ENCODE measurements around the gene SPANXB1. TPM values are rescaled to one million over a fixed set of nuclear protein-coding genes. Genes with fewer than 3 reads are reported as not detected.
"Not testable (repeated sequence)": the region's sequence is repeated elsewhere in the genome, so short reads cannot be mapped to it uniquely, and the experiment has no call there.

SPANXB1 gene
- total RNA-seq, 3 donors from 2014 or later (not counting 1 experiment from before 2014, with no cell fraction given), result not detected

GRCh38 chrX:140980271-140980670 lies 22.1 kb upstream of the SPANXB1 start:
- Mint-ChIP-seq H3K9me3 (no peaks in the 10 kb centered on the region), H3K27ac (no peak overlapping the region), H3K4me3 (no peak overlapping the region), H3K36me3 (no peaks in the 10 kb centered on the region), H3K4me1 (no peaks in the 10 kb centered on the region), H3K27me3 (ENCODE audit: low read depth in 2 of 2) (no peaks in the 10 kb centered on the region)
- no peak overlapping the region for H3K4me3 ChIP-seq (ENCODE audit: low read length)
- no peaks in the 10 kb centered on the region for H3K4me1 ChIP-seq (ENCODE audit: control insufficient read depth, insufficient read depth, low read length)
- no peak for TF ChIP-seq CTCF (IDR thresholded peaks at IDR 0.05)
- DNase-seq (no peak), ATAC-seq (no peak)
- no peaks in the 10 kb centered on the region for H3K9me3 ChIP-seq (ENCODE audit: control insufficient read depth, insufficient read depth, low read length)
- 100% methylated on average over 3 of the region's 3 CpGs for WGBS (ENCODE audit: insufficient coverage)
- H3K27me3 ChIP-seq (ENCODE audit: control insufficient read depth, insufficient read depth, low read length), result no peaks in the 10 kb centered on the region
- H3K36me3 ChIP-seq (ENCODE audit: control insufficient read depth, insufficient read depth, low read length), result no peaks in the 10 kb centered on the region
- H3K27ac ChIP-seq (ENCODE audit: low read length), result no peak overlapping the region
- intact Hi-C loops (cut with micrococcal nuclease), result no loop called here

- intact Hi-C loops (cut with micrococcal nuclease), result no loop called here
- Mint-ChIP-seq H3K27ac (no peak overlapping the region), H3K27me3 (ENCODE audit: low read depth in 2 of 2) (no peaks in the 10 kb centered on the region), H3K4me1 (no peaks in the 10 kb centered on the region), H3K9me3 (peaks cover 0 to 2% of the 10 kb centered on the region in 2 donors), H3K4me3 (no peak overlapping the region), H3K36me3 (no peaks in the 10 kb centered on the region)
- Histone ChIP-seq H3K4me1 (ENCODE audit: control insufficient read depth, insufficient read depth, low read length) (no peaks in the 10 kb centered on the region), H3K36me3 (ENCODE audit: control insufficient read depth, insufficient read depth, low read length) (no peaks in the 10 kb centered on the region), H3K9me3 (ENCODE audit: control insufficient read depth, insufficient read depth, low read length) (no peaks in the 10 kb centered on the region), H3K27me3 (ENCODE audit: control insufficient read depth, insufficient read depth, low read length) (no peaks in the 10 kb centered on the region), H3K27ac (ENCODE audit: low read length) (no peak overlapping the region), H3K4me3 (ENCODE audit: low read length) (no peak overlapping the region)
- WGBS (ENCODE audit: insufficient coverage), result no CpG with 5 or more reads among the region's 1 CpG
- DNase-seq (no peak), ATAC-seq (no peak)
- TF ChIP-seq CTCF (IDR thresholded peaks at IDR 0.05), result no peak
Observed at GRCh38 chrX:140983730-140984129, 18.7 kb upstream of the SPANXB1 start.

GRCh38 chrX:141005243-141005642 lies 2.8 kb downstream of the SPANXB1 start:
- H3K27me3 ChIP-seq (ENCODE audit: control insufficient read depth, insufficient read depth, low read length); H3K4me1 ChIP-seq (ENCODE audit: control insufficient read depth, insufficient read depth, low read length); intact Hi-C loops (cut with micrococcal nuclease); H3K36me3 Mint-ChIP-seq; H3K36me3 ChIP-seq (ENCODE audit: control insufficient read depth, insufficient read depth, low read length); H3K27me3 Mint-ChIP-seq (ENCODE audit: low read depth in 2 of 2); H3K9me3 Mint-ChIP-seq; H3K27ac ChIP-seq (ENCODE audit: low read length); DNase-seq; H3K27ac Mint-ChIP-seq; H3K9me3 ChIP-seq (ENCODE audit: control insufficient read depth, insufficient read depth, low read length); H3K4me3 ChIP-seq (ENCODE audit: low read length); H3K4me1 Mint-ChIP-seq; H3K4me3 Mint-ChIP-seq; ATAC-seq: not testable (repeated sequence)
- WGBS (ENCODE audit: insufficient coverage), result 76% methylated on average over 3 of the region's 6 CpGs

DNA sequence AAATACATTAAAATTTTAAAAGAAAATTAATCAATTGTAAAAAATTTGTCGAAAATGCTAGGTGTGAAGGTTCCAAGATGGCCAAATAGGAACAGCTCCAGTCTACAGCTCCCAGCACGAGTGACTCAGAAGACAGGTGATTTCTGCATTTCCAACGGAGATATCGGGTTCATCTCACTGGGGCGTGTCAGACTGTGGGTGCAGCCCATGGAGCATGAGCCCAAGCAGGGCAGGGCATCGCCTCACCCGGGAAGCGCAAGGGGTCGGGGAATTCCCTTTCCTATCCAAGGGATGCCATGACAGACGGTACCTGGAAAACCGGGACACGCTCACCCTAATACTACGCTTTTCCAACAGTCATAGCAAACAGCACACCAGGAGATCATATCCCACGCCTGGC lies 41.9 kb downstream of the SPANXB1 start:
- H3K36me3 ChIP-seq (ENCODE audit: control insufficient read depth, insufficient read depth, low read length); H3K27ac ChIP-seq (ENCODE audit: low read length); H3K27me3 Mint-ChIP-seq (ENCODE audit: low read depth in 2 of 2); DNase-seq; H3K36me3 Mint-ChIP-seq; H3K4me3 Mint-ChIP-seq; ATAC-seq; intact Hi-C loops (cut with micrococcal nuclease); H3K4me1 ChIP-seq (ENCODE audit: control insufficient read depth, insufficient read depth, low read length); H3K9me3 Mint-ChIP-seq; H3K27me3 ChIP-seq (ENCODE audit: control insufficient read depth, insufficient read depth, low read length); H3K27ac Mint-ChIP-seq; H3K9me3 ChIP-seq (ENCODE audit: control insufficient read depth, insufficient read depth, low read length); H3K4me1 Mint-ChIP-seq; H3K4me3 ChIP-seq (ENCODE audit: low read length): not testable (repeated sequence)
- WGBS (ENCODE audit: insufficient coverage), result 81% methylated on average over 4 of the region's 14 CpGs

GRCh38 chrX:141049878-141050277 lies 47.5 kb downstream of the SPANXB1 start:
- H3K36me3 ChIP-seq (ENCODE audit: control insufficient read depth, insufficient read depth, low read length); H3K27me3 Mint-ChIP-seq (ENCODE audit: low read depth in 2 of 2); DNase-seq; H3K4me3 Mint-ChIP-seq; H3K27me3 ChIP-seq (ENCODE audit: control insufficient read depth, insufficient read depth, low read length); H3K9me3 ChIP-seq (ENCODE audit: control insufficient read depth, insufficient read depth, low read length); H3K27ac ChIP-seq (ENCODE audit: low read length); H3K4me1 Mint-ChIP-seq; ATAC-seq; H3K4me1 ChIP-seq (ENCODE audit: control insufficient read depth, insufficient read depth, low read length); H3K27ac Mint-ChIP-seq; H3K4me3 ChIP-seq (ENCODE audit: low read length); H3K9me3 Mint-ChIP-seq; H3K36me3 Mint-ChIP-seq; intact Hi-C loops (cut with micrococcal nuclease): not testable (repeated sequence)
- WGBS (ENCODE audit: insufficient coverage), result no CpG with 5 or more reads among the region's 3 CpGs

DNA sequence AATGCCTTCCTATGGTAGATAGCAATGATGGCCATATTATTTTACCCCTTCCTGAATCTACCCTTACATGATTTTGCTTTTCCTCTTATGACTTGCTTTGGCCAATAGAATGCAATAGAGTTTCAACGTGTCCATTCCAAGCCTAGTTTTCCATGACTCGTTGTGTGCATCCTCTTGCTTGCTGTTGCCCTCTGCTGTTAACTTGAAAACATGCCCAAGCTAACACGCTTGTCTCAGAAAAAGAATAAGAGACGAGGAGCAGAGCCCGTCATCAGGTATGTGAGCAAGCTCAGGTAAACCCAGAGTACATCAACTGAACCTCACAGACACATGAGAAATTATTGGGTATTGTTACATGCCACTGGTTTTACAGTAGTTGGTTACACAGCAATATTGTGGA lies 49.7 kb downstream of the SPANXB1 start:
- H3K36me3 Mint-ChIP-seq; intact Hi-C loops (cut with micrococcal nuclease); H3K27me3 Mint-ChIP-seq (ENCODE audit: low read depth in 2 of 2); H3K4me1 Mint-ChIP-seq; H3K27me3 ChIP-seq (ENCODE audit: control insufficient read depth, insufficient read depth, low read length); H3K27ac Mint-ChIP-seq; H3K4me1 ChIP-seq (ENCODE audit: control insufficient read depth, insufficient read depth, low read length); H3K9me3 Mint-ChIP-seq; H3K36me3 ChIP-seq (ENCODE audit: control insufficient read depth, insufficient read depth, low read length); H3K4me3 ChIP-seq (ENCODE audit: low read length); ATAC-seq; DNase-seq; H3K27ac ChIP-seq (ENCODE audit: low read length); H3K4me3 Mint-ChIP-seq; H3K9me3 ChIP-seq (ENCODE audit: control insufficient read depth, insufficient read depth, low read length): not testable (repeated sequence)
- 17% methylated on average over 1 of the region's 5 CpGs for WGBS (ENCODE audit: insufficient coverage)

Measured in natural killer cell (primary cell).